Raji (cell line): Measurements from ENCODE around the gene NAPSA.

Experiments
- POLR2A ChIP-seq: IDR thresholded peaks from 2 replicates; pipeline ENCODE4 v1.6.1; 2011; ENCODE audit warnings: low read depth, low read length, control low read depth; ENCODE audit not compliant: insufficient read depth

Gene NAPSA

GRCh38 chr19:50349277-50350057 is 16.0 kb downstream of the NAPSA start:
- no peak for TF ChIP-seq POLR2A

DNA sequence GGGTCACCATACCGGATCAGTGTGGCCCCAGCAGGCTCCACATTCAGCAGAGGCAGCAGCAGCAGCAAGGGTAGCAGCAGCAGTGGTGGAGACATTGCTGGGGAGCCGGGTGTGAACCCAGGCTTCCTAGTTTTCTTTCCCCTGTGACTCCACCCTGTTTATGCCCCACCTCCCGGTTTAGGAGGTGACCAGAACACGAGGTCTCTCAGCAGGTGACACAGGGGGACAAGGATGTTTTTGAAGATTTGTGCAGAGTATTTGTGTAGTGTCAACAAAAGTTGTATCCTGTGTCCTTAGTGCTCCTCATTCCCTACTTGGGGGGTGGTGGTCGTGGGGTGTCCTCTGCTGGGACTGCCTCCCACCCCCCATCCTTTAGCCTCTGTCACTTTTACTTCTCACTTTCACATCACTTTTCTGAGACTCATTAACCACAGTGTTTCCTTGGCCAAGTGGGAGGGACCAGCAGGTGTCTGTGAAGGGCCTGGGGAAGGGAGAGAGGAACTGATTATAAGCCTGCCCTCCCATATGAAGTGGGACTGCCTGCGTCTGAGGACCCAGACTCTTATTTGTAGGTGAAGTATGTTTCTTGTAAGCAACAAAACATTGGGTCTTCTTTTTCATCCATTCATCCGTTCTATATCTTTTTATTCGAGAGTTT is 20.6 kb downstream of the NAPSA start:
- TF ChIP-seq POLR2A, result peak; percentile 94

DNA sequence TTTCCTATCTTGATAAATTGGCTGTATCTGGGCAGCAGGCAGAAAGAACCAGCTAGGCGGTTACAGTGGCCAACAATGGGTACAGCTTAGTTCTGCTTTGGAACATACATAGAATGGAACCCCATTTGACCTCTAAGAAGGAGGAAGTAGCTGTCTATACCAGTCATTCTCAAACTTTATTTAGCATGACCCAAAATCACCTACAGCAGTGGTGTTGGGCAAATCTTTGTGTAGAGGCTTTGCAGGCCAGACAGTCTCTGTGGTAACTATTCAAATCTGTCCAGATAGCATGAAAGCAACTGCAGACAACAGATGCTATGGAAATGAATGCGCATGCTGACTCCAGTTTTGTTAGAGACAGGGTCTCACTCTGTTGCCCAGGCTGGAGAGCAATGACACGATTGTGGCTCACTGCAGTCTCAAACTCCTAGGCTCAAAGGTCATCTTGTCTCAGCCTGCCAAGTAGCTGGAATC is 24.3 kb downstream of the NAPSA start:
- TF ChIP-seq POLR2A, result peak; percentile 79

DNA sequence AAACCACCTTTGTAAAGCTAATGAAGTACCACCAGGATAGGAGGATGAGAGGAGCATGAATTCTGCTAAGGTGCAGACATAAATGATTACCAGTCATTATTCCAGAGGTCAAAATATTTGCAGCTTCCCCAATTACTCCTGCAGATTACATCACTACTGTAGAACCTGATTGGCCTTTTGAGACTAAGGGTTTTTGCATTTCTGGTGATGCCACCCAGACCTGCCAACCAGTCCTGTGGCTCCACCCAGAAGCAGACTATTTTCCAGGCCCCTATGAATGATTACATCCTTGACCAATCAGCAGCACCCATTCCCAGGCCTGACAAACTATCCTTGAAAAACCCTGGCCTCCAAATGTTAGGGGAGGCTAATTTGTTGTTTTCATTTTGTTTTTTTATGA is 25.1 kb downstream of the NAPSA start:
- TF ChIP-seq POLR2A, result no peak

- TF ChIP-seq POLR2A, result 0 out of 2 replicates have a peak, but pooled peaks have one; percentile 11
Measured at GRCh38 chr19:50334741-50335421, 30.6 kb downstream of the NAPSA start.

GRCh38 chr19:50333737-50334617 is 31.5 kb downstream of the NAPSA start:
- TF ChIP-seq POLR2A, result no peak

GRCh38 chr19:50333235-50333736 is 32.2 kb downstream of the NAPSA start:
- TF ChIP-seq POLR2A, result no peak

DNA sequence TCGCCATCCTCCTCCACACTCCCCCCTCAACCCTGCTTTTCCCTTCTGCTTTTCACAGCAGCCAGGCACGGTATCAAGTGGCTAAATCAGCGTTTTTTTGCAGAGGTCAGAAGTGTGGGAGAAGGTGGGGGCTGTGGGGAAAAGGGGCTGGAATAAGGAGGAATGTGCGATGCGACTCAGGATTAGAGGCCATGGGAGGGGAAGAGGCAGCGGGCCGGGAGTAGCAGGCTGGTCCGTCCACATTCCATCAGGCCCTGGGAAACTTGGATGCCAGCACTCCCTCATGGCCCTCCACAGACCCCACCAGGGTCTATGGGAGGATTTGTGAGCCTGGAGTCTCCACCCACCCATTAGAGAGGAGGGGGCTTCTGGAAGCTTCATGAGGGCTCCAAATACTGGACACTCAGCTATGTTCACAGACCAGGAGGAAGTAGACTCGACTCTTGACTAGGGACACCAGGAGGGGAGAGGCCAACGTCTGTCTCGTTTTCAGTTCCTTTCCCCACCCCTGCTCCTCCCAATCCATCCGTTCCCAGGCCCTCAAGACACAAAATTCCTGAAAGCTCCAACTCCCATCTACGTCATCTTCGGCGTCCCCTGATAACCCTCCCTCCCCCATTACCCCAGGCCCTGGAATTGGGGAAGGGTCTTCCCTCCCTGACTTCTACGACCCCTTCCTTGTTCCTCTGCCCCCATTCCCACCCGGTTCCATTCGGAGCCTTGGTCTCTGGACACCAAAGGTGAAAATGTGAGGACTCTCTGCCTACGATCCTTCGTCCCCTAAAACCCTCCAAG is 33.0 kb downstream of the NAPSA start:
- no peak for TF ChIP-seq POLR2A

- no peak for TF ChIP-seq POLR2A
Measured at GRCh38 chr19:50331994-50332243, 33.5 kb downstream of the NAPSA start.

- TF ChIP-seq POLR2A, result 0 out of 2 replicates have a peak, but pooled peaks have one; percentile 18
Measured at GRCh38 chr19:50331221-50331993, 34.0 kb downstream of the NAPSA start.

DNA sequence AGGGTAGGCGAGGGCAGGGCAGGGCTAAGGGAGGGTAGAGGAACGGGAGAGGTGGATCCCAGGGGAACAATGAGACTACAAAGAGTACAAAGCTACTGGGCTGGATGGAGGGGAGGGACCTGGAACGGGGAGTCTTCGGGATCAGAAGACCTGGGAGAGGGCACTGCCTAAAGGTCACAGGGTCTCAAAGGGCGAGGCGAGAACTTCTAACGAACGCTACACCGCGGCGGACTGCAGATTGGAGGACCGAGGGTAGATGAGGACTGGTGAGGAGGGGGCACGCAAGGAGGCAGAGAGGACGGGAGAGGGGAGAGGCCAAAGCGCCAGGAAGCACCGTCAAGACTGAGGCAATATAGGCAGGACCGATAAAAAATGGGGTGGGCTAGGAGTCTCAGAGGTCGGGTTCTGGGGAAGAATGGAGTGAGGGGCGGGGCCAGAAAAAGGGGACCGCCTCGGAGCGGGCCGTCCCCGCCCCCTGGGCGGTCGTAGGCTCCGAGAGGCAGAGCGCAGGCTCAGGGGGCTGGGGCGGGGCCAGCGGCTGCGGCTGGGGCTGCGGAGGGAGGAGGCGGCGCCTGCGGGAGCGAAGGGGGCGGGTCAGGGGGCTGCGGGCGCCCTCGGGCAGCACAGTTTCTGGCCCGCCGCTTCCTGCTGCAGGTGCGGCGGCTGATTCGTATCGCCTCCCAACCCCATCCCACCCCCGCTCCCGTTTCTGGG is 34.9 kb downstream of the NAPSA start:
- peak; percentile 44 for TF ChIP-seq POLR2A

GRCh38 chr19:50329146-50329925 is 36.1 kb downstream of the NAPSA start, which contains the start of gene KCNC3:
Gene KCNC3, minus strand, starts transcription at chr19:50329377. Its CDS starts 295 bp downstream, at chr19:50329082.
- peak; percentile 76 for TF ChIP-seq POLR2A
